Measurements from ENCODE around the gene ARHGEF18.

The ARHGEF18 gene

GRCh38 chr19:7318176-7318575 lies 30.6 kb upstream of the ARHGEF18 start:
- TF ChIP-seq YY1 (IDR thresholded peaks at IDR 0.05; ENCODE audit: low read depth) (no peak), CEBPB (IDR thresholded peaks at IDR 0.05) (no peak), TAF1 (IDR thresholded peaks at IDR 0.05; ENCODE audit: low read depth) (no peak), EGR1 (IDR thresholded peaks at IDR 0.05) (no peak), TEAD4 (IDR thresholded peaks at IDR 0.05) (no peak), NFIC (IDR thresholded peaks at IDR 0.05) (no peak), FOXM1 (IDR thresholded peaks at IDR 0.05; ENCODE audit: borderline replicate concordance, low read depth) (no peak), USF1 (IDR thresholded peaks at IDR 0.05) (no peak), REST (IDR thresholded peaks at IDR 0.05; ENCODE audit: low read depth) (no peak), ZBTB7A (IDR thresholded peaks at IDR 0.05; ENCODE audit: low read depth) (no peak), MAX (IDR thresholded peaks at IDR 0.05) (no peak), TCF12 (IDR thresholded peaks at IDR 0.05; ENCODE audit: low read depth) (no peak), RAD21 (IDR thresholded peaks at IDR 0.05; ENCODE audit: low read depth) (no peak), EP300 (IDR thresholded peaks at IDR 0.05; ENCODE audit: borderline replicate concordance) (no peak), CREB1 (IDR thresholded peaks at IDR 0.05; ENCODE audit: low read depth) (no peak)

DNA sequence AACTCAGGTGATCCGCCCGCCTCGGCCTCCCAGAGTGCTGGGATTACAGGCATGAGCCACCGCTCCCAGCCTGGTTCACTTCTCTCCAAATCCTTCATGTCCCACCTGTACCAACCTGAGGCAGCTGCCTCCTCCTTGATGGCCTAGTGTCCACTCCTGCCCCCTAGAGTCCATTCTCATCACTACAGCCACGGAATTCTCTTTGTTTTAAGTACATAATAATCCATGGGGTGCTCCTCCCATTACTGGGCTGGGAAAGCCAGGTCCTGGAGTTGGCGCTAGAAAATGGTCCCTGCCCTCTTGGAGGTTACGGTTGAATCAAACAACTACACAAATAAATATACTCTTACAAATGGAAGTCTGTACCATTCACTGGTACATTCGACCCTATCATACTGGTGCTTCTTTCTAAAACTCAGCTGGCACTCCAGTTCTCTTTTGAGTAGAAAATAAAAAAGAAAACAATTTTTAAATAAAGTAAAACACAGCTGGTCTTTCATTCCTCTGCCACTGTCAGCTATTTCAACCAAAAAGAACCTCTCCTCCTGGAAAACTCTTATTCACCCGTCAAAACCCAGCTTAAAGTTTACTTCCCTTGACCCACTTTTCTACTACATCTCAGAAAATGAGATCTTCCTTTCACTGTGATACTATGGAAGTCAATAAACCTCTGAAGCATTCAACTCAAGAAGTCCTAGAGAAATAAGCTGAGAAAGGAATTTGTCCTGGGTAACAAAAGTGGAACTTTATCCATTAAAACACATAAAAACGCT lies 22.4 kb upstream of the ARHGEF18 start:
- peak; percentile 29; the same call in 1 of the 2 replicates for TF ChIP-seq RAD21 (IDR thresholded peaks at IDR 0.05; ENCODE audit: low read depth)
- no peak for TF ChIP-seq CEBPB (IDR thresholded peaks at IDR 0.05)

- no peak for TF ChIP-seq EGR1 (IDR thresholded peaks at IDR 0.05)
- TF ChIP-seq CEBPB (IDR thresholded peaks at IDR 0.05): no peak
- TF ChIP-seq MAX (IDR thresholded peaks at IDR 0.05): no peak
- no peak for TF ChIP-seq REST (IDR thresholded peaks at IDR 0.05; ENCODE audit: low read depth)
- no peak for TF ChIP-seq EP300 (IDR thresholded peaks at IDR 0.05; ENCODE audit: borderline replicate concordance)
- TF ChIP-seq TAF1 (IDR thresholded peaks at IDR 0.05; ENCODE audit: low read depth): no peak
- no peak for TF ChIP-seq ZBTB7A (IDR thresholded peaks at IDR 0.05; ENCODE audit: low read depth)
- TF ChIP-seq USF1 (IDR thresholded peaks at IDR 0.05): no peak
- no peak for TF ChIP-seq TEAD4 (IDR thresholded peaks at IDR 0.05)
- no peak for TF ChIP-seq YY1 (IDR thresholded peaks at IDR 0.05; ENCODE audit: low read depth)
- TF ChIP-seq NFIC (IDR thresholded peaks at IDR 0.05): no peak
- TF ChIP-seq TCF12 (IDR thresholded peaks at IDR 0.05; ENCODE audit: low read depth): no peak
- no peak for TF ChIP-seq RAD21 (IDR thresholded peaks at IDR 0.05; ENCODE audit: low read depth)
- no peak for TF ChIP-seq CREB1 (IDR thresholded peaks at IDR 0.05; ENCODE audit: low read depth)
- TF ChIP-seq FOXM1 (IDR thresholded peaks at IDR 0.05; ENCODE audit: borderline replicate concordance, low read depth): no peak
These were observed 20.9 kb upstream of the ARHGEF18 start for GRCh38 chr19:7327802-7328201.

DNA sequence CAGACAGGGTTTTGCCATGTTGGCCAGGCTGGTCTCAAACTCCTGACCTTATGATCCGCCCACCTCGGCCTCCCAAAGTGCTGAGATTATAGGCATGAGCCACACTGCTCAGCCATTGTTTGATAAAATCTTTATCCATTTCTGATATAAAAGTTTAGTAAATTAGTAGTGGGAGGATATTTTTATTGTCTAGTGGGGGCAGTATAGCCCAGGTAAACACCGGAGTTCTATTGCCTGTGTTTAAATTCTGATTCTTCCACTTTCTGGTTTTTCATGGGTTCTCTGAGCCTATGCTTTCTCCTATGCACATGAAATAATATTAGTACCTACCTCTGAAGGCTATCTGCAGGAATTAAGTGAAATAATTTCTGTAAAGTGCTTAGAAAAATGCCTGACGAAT lies 20.1 kb upstream of the ARHGEF18 start:
- no peak for TF ChIP-seq TEAD4 (IDR thresholded peaks at IDR 0.05)
- TF ChIP-seq TCF12 (IDR thresholded peaks at IDR 0.05; ENCODE audit: low read depth): no peak
- TF ChIP-seq YY1 (IDR thresholded peaks at IDR 0.05; ENCODE audit: low read depth): no peak
- no peak for TF ChIP-seq USF1 (IDR thresholded peaks at IDR 0.05)
- no peak for TF ChIP-seq FOXM1 (IDR thresholded peaks at IDR 0.05; ENCODE audit: borderline replicate concordance, low read depth)
- TF ChIP-seq CEBPB (IDR thresholded peaks at IDR 0.05): no peak
- no peak for TF ChIP-seq EGR1 (IDR thresholded peaks at IDR 0.05)
- TF ChIP-seq NFIC (IDR thresholded peaks at IDR 0.05): no peak

DNA sequence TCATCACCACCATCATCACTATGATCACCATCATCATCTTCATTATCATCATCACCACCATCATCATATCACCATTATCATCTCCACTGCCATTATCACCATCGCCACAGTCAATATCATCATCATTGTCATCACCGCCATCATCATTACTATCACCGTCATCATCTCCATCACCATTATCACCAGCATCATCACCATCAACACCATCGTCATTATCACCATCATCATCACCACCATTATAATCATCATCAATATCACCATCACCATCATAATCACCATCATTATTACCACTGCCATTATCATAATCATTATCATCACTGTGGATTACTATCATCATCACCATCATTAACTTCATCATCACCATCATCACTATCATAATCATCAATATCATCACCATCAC lies 17.3 kb upstream of the ARHGEF18 start:
- TF ChIP-seq TEAD4 (IDR thresholded peaks at IDR 0.05) (no peak), ZBTB7A (IDR thresholded peaks at IDR 0.05; ENCODE audit: low read depth) (no peak), RAD21 (IDR thresholded peaks at IDR 0.05; ENCODE audit: low read depth) (no peak), CEBPB (IDR thresholded peaks at IDR 0.05) (no peak), CREB1 (IDR thresholded peaks at IDR 0.05; ENCODE audit: low read depth) (no peak), FOXM1 (IDR thresholded peaks at IDR 0.05; ENCODE audit: borderline replicate concordance, low read depth) (no peak), NFIC (IDR thresholded peaks at IDR 0.05) (no peak), YY1 (IDR thresholded peaks at IDR 0.05; ENCODE audit: low read depth) (no peak), TCF12 (IDR thresholded peaks at IDR 0.05; ENCODE audit: low read depth) (no peak), TAF1 (IDR thresholded peaks at IDR 0.05; ENCODE audit: low read depth) (no peak)

Measured in Ishikawa (cell line).